ENCODE measurements around the gene SORCS2. TPM values are rescaled to one million over a fixed set of nuclear protein-coding genes. Genes with fewer than 3 reads are reported as not detected.

The SORCS2 gene
- total RNA-seq, 2 donors from 2014 or later, result 0.68 to 0.92 TPM

- no peak for TF ChIP-seq CTCF (IDR thresholded peaks at IDR 0.05)
- no peaks in the 10 kb centered on the region for H3K36me3 ChIP-seq
- no peaks in the 10 kb centered on the region for H3K9me3 ChIP-seq
- no peak overlapping the region for H3K27ac ChIP-seq
- no peaks in the 10 kb centered on the region for H3K27me3 ChIP-seq (replicated peaks; ENCODE audit: insufficient read depth)
- ATAC-seq (ENCODE audit: insufficient number of reproducible peaks, low FRiP score, low read depth) (no peak), DNase-seq (ENCODE audit: low spot score) (no peak)
- H3K4me3 ChIP-seq, result no peak overlapping the region
- no peaks in the 10 kb centered on the region for H3K4me1 ChIP-seq (ENCODE audit: control insufficient read depth in 1 of 2, low read depth in 2 of 2)
Measured at GRCh38 chr4:7432531-7433375, 240.4 kb downstream of the SORCS2 start.

- Histone ChIP-seq H3K4me3 (no peak overlapping the region), H3K9me3 (no peaks in the 10 kb centered on the region), H3K36me3 (no peaks in the 10 kb centered on the region), H3K4me1 (ENCODE audit: control insufficient read depth in 1 of 2, low read depth in 2 of 2) (no peaks in the 10 kb centered on the region), H3K27me3 (replicated peaks; ENCODE audit: insufficient read depth) (no peaks in the 10 kb centered on the region), H3K27ac (no peak overlapping the region)
- no peak for DNase-seq (ENCODE audit: low spot score)
- no peak for ATAC-seq (ENCODE audit: insufficient number of reproducible peaks, low FRiP score, low read depth)
- TF ChIP-seq CTCF (IDR thresholded peaks at IDR 0.05), result no peak
Measured at GRCh38 chr4:7433376-7434140, 241.2 kb downstream of the SORCS2 start.

GRCh38 chr4:7434141-7434765 lies 241.9 kb downstream of the SORCS2 start:
- no peaks in the 10 kb centered on the region for H3K9me3 ChIP-seq
- H3K27me3 ChIP-seq (replicated peaks; ENCODE audit: insufficient read depth), result no peaks in the 10 kb centered on the region
- H3K36me3 ChIP-seq, result no peaks in the 10 kb centered on the region
- ATAC-seq (ENCODE audit: insufficient number of reproducible peaks, low FRiP score, low read depth) (no peak), DNase-seq (ENCODE audit: low spot score) (no peak)
- H3K4me1 ChIP-seq (ENCODE audit: control insufficient read depth in 1 of 2, low read depth in 2 of 2), result no peaks in the 10 kb centered on the region
- no peak for TF ChIP-seq CTCF (IDR thresholded peaks at IDR 0.05)
- no peak overlapping the region for H3K4me3 ChIP-seq
- no peak overlapping the region for H3K27ac ChIP-seq

GRCh38 chr4:7434766-7435150 lies 242.4 kb downstream of the SORCS2 start, which contains the start of gene PSAPL1:
Gene PSAPL1 (minus strand): TSS chr4:7434930. CDS start chr4:7434879, 51 bp downstream.
- H3K4me1 ChIP-seq (ENCODE audit: control insufficient read depth in 1 of 2, low read depth in 2 of 2), result no peaks in the 10 kb centered on the region
- no peak for ATAC-seq (ENCODE audit: insufficient number of reproducible peaks, low FRiP score, low read depth)
- no peak within 1 kb of the TSS for H3K4me3 ChIP-seq
- H3K27ac ChIP-seq, result no peak within 1 kb of the TSS
- DNase-seq (ENCODE audit: low spot score), result no peak
- no peaks in the 10 kb centered on the region for H3K36me3 ChIP-seq
- no peak for TF ChIP-seq CTCF (IDR thresholded peaks at IDR 0.05)
- no peaks in the 10 kb centered on the region for H3K9me3 ChIP-seq
- H3K27me3 ChIP-seq (replicated peaks; ENCODE audit: insufficient read depth), result no peaks in the 10 kb centered on the region
